GM11168 (cell line): ENCODE measurements around the gene KCNJ4.

ENCODE experiments used
- in situ Hi-C: fragments of 300-500 bp; cut with MboI; formaldehyde crosslinking; loops from one replicate; pipeline ENCODE4 v1.12.0; 2022; ENCODE audit warnings: low sequenced_read_pairs; ENCODE audit not compliant: unreplicated experiment

KCNJ4 gene

GRCh38 chr22:38454353-38455075 lies 485 bp downstream of the KCNJ4 start:
- in situ Hi-C loops, result no loop called here

GRCh38 chr22:38453996-38454352 lies 1.0 kb downstream of the KCNJ4 start:
- in situ Hi-C loops, result no loop called here

- in situ Hi-C loops, result no loop called here
These were observed 1.8 kb downstream of the KCNJ4 start for GRCh38 chr22:38453066-38453672.

GRCh38 chr22:38452373-38453065 lies 2.5 kb downstream of the KCNJ4 start:
- in situ Hi-C loops, result no loop called here

GRCh38 chr22:38451864-38452263 lies 3.1 kb downstream of the KCNJ4 start:
- in situ Hi-C loops, result no loop called here

GRCh38 chr22:38451404-38451803 lies 3.6 kb downstream of the KCNJ4 start:
- in situ Hi-C loops, result no loop called here

- in situ Hi-C loops, result no loop called here
These were observed 4.7 kb downstream of the KCNJ4 start for GRCh38 chr22:38450234-38450797.

- in situ Hi-C loops, result no loop called here
These were observed 5.2 kb downstream of the KCNJ4 start for GRCh38 chr22:38449776-38450175.

GRCh38 chr22:38448945-38449745 lies 5.9 kb downstream of the KCNJ4 start:
- in situ Hi-C loops, result no loop called here

- in situ Hi-C loops, result no loop called here
These were observed 8.9 kb downstream of the KCNJ4 start for GRCh38 chr22:38446018-38446601.

- in situ Hi-C loops, result no loop called here
These were observed 10.2 kb downstream of the KCNJ4 start for GRCh38 chr22:38444783-38445182.

- in situ Hi-C loops, result no loop called here
These were observed 11.1 kb downstream of the KCNJ4 start for GRCh38 chr22:38443628-38444521.

GRCh38 chr22:38442967-38443627 lies 11.9 kb downstream of the KCNJ4 start:
- in situ Hi-C loops, result no loop called here

- in situ Hi-C loops, result no loop called here
These were observed 13.2 kb downstream of the KCNJ4 start for GRCh38 chr22:38441620-38442287.

- in situ Hi-C loops, result no loop called here
These were observed 14.2 kb downstream of the KCNJ4 start for GRCh38 chr22:38440747-38441350.

- in situ Hi-C loops, result no loop called here
These were observed 17.6 kb downstream of the KCNJ4 start for GRCh38 chr22:38437416-38437815.

GRCh38 chr22:38436629-38437395 lies 18.2 kb downstream of the KCNJ4 start:
- in situ Hi-C loops, result no loop called here
